Thyroid gland (tissue), 4 donors: ENCODE results near the gene LRP6.

ENCODE experiments used
- CTCF ChIP-seq, 6 experiments: fragments of 200-600 bp in 3 of 6; fragments of 450-650 bp in 3 of 6; sonication (generic) in 3 of 6; IDR thresholded peaks; one replicate each; pipeline ENCODE4 v1.5.1; 2016 to 2019; ENCODE audit warnings: antibody characterized with exemption in 6 of 6, mild to moderate bottlenecking in 2 of 6, inconsistent platforms in 1 of 6, moderate library complexity in 1 of 6
- POLR2A ChIP-seq, 2 donors: fragments of 450-650 bp; IDR thresholded peaks; one replicate each; pipeline ENCODE4 v1.6.1; 2017; ENCODE audit warnings: antibody characterized with exemption in 2 of 2, mild to moderate bottlenecking in 2 of 2, moderate library complexity in 1 of 2

- TF ChIP-seq CTCF (IDR thresholded peaks at IDR 0.05) = no peak
- no peak for TF ChIP-seq POLR2A (IDR thresholded peaks at IDR 0.05)
These were observed 6.6 kb upstream of the LRP6 start for GRCh38 chr12:12273291-12273957.
